GM12878 (cell line): ENCODE measurements around the gene GGN. TPM values are rescaled to one million over a fixed set of nuclear protein-coding genes. Genes with fewer than 3 reads are reported as not detected.

Source experiments
- ATAC-seq: fragments of 200-7000 bp; cut with Tn5 transposase; 3 replicates; pipeline ENCODE4 v1.9.1; 2020; ENCODE audit warnings: mild to moderate bottlenecking, moderate library complexity
- BruUV-seq: library from RNA; stranded (reverse); fragments of 400-500 nt; replicated peaks from 2 replicates; lab custom pipeline; 2021; lab: Mats Ljungman, UMichigan
- CTCF ChIA-PET: fragments of 300-600 bp; sonication (Branson Sonifier 250); formaldehyde crosslinking; extraction: SDS; loops from one replicate; lab custom pipeline; 2021; ENCODE audit warnings: inconsistent platforms; lab: Yijun Ruan, JAX
- POLR2A ChIA-PET: fragments of 350-600 bp; formaldehyde crosslinking; extraction: SDS; loops from one replicate; lab custom pipeline; 2021; ENCODE audit warnings: inconsistent platforms; lab: Charles Lee
- RAD21 ChIA-PET: fragments of 300-600 bp; sonication (Branson Sonifier 250); formaldehyde crosslinking; loops from one replicate; lab custom pipeline; 2023; ENCODE audit warnings: antibody characterized with exemption; ENCODE audit not compliant: unreplicated experiment; lab: Charles Lee
- SMC1A ChIA-PET: fragments of 300-600 bp; sonication (Branson Sonifier 250); formaldehyde crosslinking; loops from one replicate; lab custom pipeline; 2023; ENCODE audit not compliant: unreplicated experiment, uncharacterized antibody; lab: Charles Lee
- DNase-seq: peaks from one replicate; pipeline ENCODE4 v3.0.0-alpha.2; 2011; ENCODE audit warnings: low read depth, low spot score
- FAIRE-seq: peaks from 3 replicates; lab custom pipeline; 2011; peaks lifted over from hg19 to GRCh38; lab: Jason Lieb, UNC
- H2AFZ ChIP-seq: 2 replicates; pipeline ENCODE4 v1.6.0; 2011; ENCODE audit warnings: low read depth, low read length, control low read depth; ENCODE audit not compliant: control insufficient read depth
- H3K27ac ChIP-seq: 2 replicates; pipeline ENCODE4 v1.5.1; 2011; ENCODE audit warnings: control low read depth; ENCODE audit not compliant: control insufficient read depth, insufficient read depth
- H3K27me3 ChIP-seq, 2 experiments: replicated peaks in 1 of 2; 2 replicates each; pipeline versions ENCODE4 v1.6.0 to v1.6.1; 2011; ENCODE audit warnings: low read length in 1 of 2; ENCODE audit not compliant: control insufficient read depth in 2 of 2, insufficient read depth in 2 of 2
- H3K36me3 ChIP-seq, 2 experiments: 2 replicates each; pipeline ENCODE4 v1.5.1; 2011; ENCODE audit warnings: low read length in 1 of 2; ENCODE audit not compliant: control insufficient read depth in 2 of 2, insufficient read depth in 2 of 2
- H3K4me1 ChIP-seq: 2 replicates; pipeline ENCODE4 v1.6.1; 2011; ENCODE audit warnings: mild to moderate bottlenecking, low read length, moderate library complexity, mixed read lengths; ENCODE audit not compliant: control insufficient read depth, insufficient read depth
- H3K4me2 ChIP-seq: 2 replicates; pipeline ENCODE4 v1.6.0; 2011; ENCODE audit warnings: control low read depth; ENCODE audit not compliant: control insufficient read depth, insufficient read depth
- H3K4me3 ChIP-seq: fragments of 200-600 bp; sonication (generic); 2 replicates; pipeline ENCODE4 v1.5.1; 2016
- H3K79me2 ChIP-seq: 2 replicates; pipeline ENCODE4 v1.6.0; 2011; ENCODE audit warnings: low read length; ENCODE audit not compliant: control insufficient read depth, insufficient read depth
- H3K9ac ChIP-seq: 2 replicates; pipeline ENCODE4 v1.8.0; 2011; ENCODE audit warnings: low read length, control low read depth, mixed read lengths; ENCODE audit not compliant: control insufficient read depth, insufficient read depth
- H3K9me3 ChIP-seq: replicated peaks from 3 replicates; pipeline ENCODE4 v1.5.1; 2011; ENCODE audit warnings: mild to moderate bottlenecking, low read length; ENCODE audit not compliant: control insufficient read depth, insufficient read depth
- H4K20me1 ChIP-seq: 2 replicates; pipeline ENCODE4 v1.6.0; 2011; ENCODE audit not compliant: control insufficient read depth, insufficient read depth
- BMI1 ChIP-seq: fragments of 450-650 bp; IDR thresholded peaks from 2 replicates; pipeline ENCODE4 v1.6.1; 2016; ENCODE audit warnings: mild to moderate bottlenecking, moderate library complexity, borderline replicate concordance
- DPF2 ChIP-seq: fragments of 450-650 bp; IDR thresholded peaks from 2 replicates; pipeline ENCODE4 v1.6.1; 2017; ENCODE audit warnings: mild to moderate bottlenecking
- EGR1 ChIP-seq, 2 experiments: IDR thresholded peaks; 1 replicate in 1 of 2; 2 replicates in 1 of 2; pipeline ENCODE4 v1.6.1; 2011 to 2012; ENCODE audit warnings: low read depth in 2 of 2, low read length in 2 of 2, borderline replicate concordance in 1 of 2, mild to moderate bottlenecking in 1 of 2, moderate library complexity in 1 of 2
- MYB ChIP-seq: fragments of 150-350 bp; IDR thresholded peaks from 2 replicates; pipeline ENCODE4 v1.6.1; 2014; ENCODE audit warnings: mild to moderate bottlenecking, low read depth, low read length, borderline replicate concordance
- NR2C2 ChIP-seq: IDR thresholded peaks from 2 replicates; pipeline ENCODE4 v1.6.1; 2011; ENCODE audit warnings: borderline replicate concordance, low read depth; ENCODE audit not compliant: control insufficient read depth, insufficient read length
- NR2F1 ChIP-seq: fragments of 450-650 bp; conservative IDR thresholded peaks from 2 replicates; pipeline ENCODE4 v1.6.1; 2017; ENCODE audit warnings: mild to moderate bottlenecking
- SMARCA5 ChIP-seq: fragments of 450-650 bp; IDR thresholded peaks from 2 replicates; pipeline ENCODE4 v1.6.1; 2017; ENCODE audit warnings: mild to moderate bottlenecking
- SMC3 ChIP-seq: IDR thresholded peaks from 2 replicates; pipeline ENCODE4 v1.6.1; 2011; ENCODE audit warnings: low read length, improper control_type of control experiment, borderline replicate concordance
- STAT1 ChIP-seq: fragments of 450-650 bp; conservative IDR thresholded peaks from 2 replicates; pipeline ENCODE4 v1.6.1; 2014; ENCODE audit warnings: antibody characterized with exemption, mild to moderate bottlenecking
- SUPT20H ChIP-seq: IDR thresholded peaks from 2 replicates; pipeline ENCODE4 v1.6.1; 2011; ENCODE audit warnings: low read depth, mild to moderate bottlenecking, low read length, moderate library complexity, borderline replicate concordance; ENCODE audit not compliant: control insufficient read depth
- TARDBP ChIP-seq: IDR thresholded peaks from 2 replicates; pipeline ENCODE4 v1.6.1; 2016; ENCODE audit warnings: borderline replicate concordance
- ZNF207 ChIP-seq: fragments of 450-650 bp; IDR thresholded peaks from 2 replicates; pipeline ENCODE4 v1.6.1; 2014; ENCODE audit warnings: antibody characterized with exemption, mild to moderate bottlenecking, borderline replicate concordance
- ZNF24 ChIP-seq: fragments of 450-650 bp; IDR thresholded peaks from 2 replicates; pipeline ENCODE4 v1.6.1; 2017; ENCODE audit warnings: antibody characterized with exemption, mild to moderate bottlenecking
- ZNF384 ChIP-seq: IDR thresholded peaks from 2 replicates; pipeline ENCODE4 v1.6.1; 2012; ENCODE audit warnings: low read depth, mild to moderate bottlenecking, low read length, improper control_type of control experiment, borderline replicate concordance
- WGBS: methylation state at CpG from one replicate; pipeline ENCODE4 v1.1.6; 2016; ENCODE audit warnings: low lambda C conversion rate; ENCODE audit not compliant: insufficient replicate concordance, insufficient coverage; ENCODE audit errors: missing lambda C conversion rate; 5-methylcytosine and 5-hydroxymethylcytosine counted together
- in situ Hi-C: fragments of 300-500 bp; cut with MboI; formaldehyde crosslinking; loops from 9 replicates; pipeline ENCODE4 v1.14.3; 2018; ENCODE audit warnings: mixed read lengths
- intact Hi-C: fragments of 100-400 bp; cut with micrococcal nuclease; formaldehyde crosslinking; loops from one replicate; pipeline ENCODE4 v1.14.2; 2022; ENCODE audit not compliant: unreplicated experiment
- polyA plus RNA-seq, 11 experiments: library from polyadenylated mRNA; depleted of rRNA in 4 of 11; unstranded in 6 of 11; stranded (reverse) in 5 of 11; fragments of >200 nt; fragmentation: Nextera tagmentation in 4 of 11; fragmentation: Illumina TruSeq in 1 of 11; extraction: Ambion mirVana in 4 of 11; extraction: Trizol in 1 of 11; gene quantifications; 1 replicate in 1 of 11; 2 replicates in 10 of 11; pipeline versions ENCODE4 v1.2.1 to v1.2.3, GENCODE V29; 2011 to 2016; ENCODE audit warnings: inconsistent platforms in 2 of 11, missing spikeins in 2 of 11, low read depth in 1 of 11
- total RNA-seq, 4 experiments: library from RNA; depleted of rRNA in 3 of 4; stranded (reverse); fragments of >200 nt in 3 of 4; fragmentation: Illumina TruSeq in 1 of 4; extraction: Trizol in 1 of 4; gene quantifications; 2 replicates each; pipeline versions ENCODE4 v1.2.1 to v1.2.3, GENCODE V29; 2013 to 2021
- TF ChIP-seq, protein P1 (sequence below): IDR thresholded peaks from 2 replicates; pipeline ENCODE4 v1.6.1; 2011; ENCODE audit warnings: mild to moderate bottlenecking, low read depth, low read length, moderate library complexity; ENCODE audit not compliant: insufficient replicate concordance
- TF ChIP-seq, protein P2 (sequence below): IDR thresholded peaks from 2 replicates; pipeline ENCODE4 v1.6.1; 2012; ENCODE audit warnings: low read depth, low read length, improper control_type of control experiment
- TF ChIP-seq, protein P3 (sequence below): fragments of 450-650 bp; IDR thresholded peaks from 2 replicates; pipeline ENCODE4 v1.6.1; 2017; ENCODE audit warnings: mild to moderate bottlenecking, moderate library complexity

Gene GGN
- total and polyA plus RNA-seq, 10 of the 15 experiments (the other 5 are each of a cell fraction or from before 2014, with no cell fraction given): not detected

DNA sequence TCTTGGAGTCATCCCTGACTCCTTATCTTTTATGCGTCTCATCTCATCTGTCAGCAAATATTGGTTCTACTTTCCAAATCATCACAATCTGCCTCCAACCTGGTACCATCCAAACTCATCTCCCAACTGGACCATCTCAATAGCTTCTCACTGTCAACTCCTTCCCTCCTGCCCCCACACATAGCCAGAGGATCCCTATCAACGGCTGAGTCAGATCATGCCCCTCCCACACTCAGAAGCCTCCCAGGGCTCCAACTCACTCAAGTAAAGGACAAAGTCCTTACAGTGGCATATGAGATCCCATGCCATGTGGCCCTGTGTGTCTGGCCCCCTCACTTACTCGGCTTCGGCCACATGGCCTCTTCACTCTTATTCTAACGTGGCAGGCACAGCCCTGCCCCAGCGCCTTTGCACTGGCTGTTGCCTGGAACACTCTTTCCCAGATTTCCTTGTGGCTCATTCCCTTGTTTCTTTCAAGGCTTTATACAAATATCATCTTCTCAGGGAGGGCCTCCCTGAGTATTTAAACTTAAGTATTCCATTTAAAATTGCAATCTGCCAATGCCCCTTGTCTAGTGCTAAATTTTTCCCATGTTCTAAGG lies 5.0 kb upstream of the GGN start:
- no peaks in the 10 kb centered on the region; the same call in 1 of the 2 replicates for H4K20me1 ChIP-seq
- peaks cover 2 to 5% of the 10 kb centered on the region in 2 experiments; a peak in 3 of 4 replicates for H3K27me3 ChIP-seq
- ChIA-PET RAD21 (no interaction called here), POLR2A (interaction anchor here (0.7 kb wide), 1 partner anchor 70 kb away, joined by 10 read pairs; no protein-coding TSS in a partner anchor), CTCF (interaction anchor here (1.0 kb wide), 1 partner anchor 10 kb away, joined by 5 read pairs; the partner anchor contains the start of gene FAM98C), SMC1A (no interaction called here)
- no peak for FAIRE-seq
- H3K79me2 ChIP-seq: no peaks in the 10 kb centered on the region
- DNase-seq: no peak
- no peak overlapping the region for H3K4me2 ChIP-seq
- no peak for ATAC-seq
- H3K4me1 ChIP-seq: peaks cover 5% of the 10 kb centered on the region; the same call in 1 of the 2 replicates
- H3K4me3 ChIP-seq: no peak overlapping the region
- H3K9me3 ChIP-seq: no peaks in the 10 kb centered on the region
- 61% methylated on average over 6 of the region's 6 CpGs for WGBS
- no peak overlapping the region for H2AFZ ChIP-seq
- intact Hi-C loops (no loop called here), in situ Hi-C loops (no loop called here)
- no peak overlapping the region for H3K9ac ChIP-seq
- H3K27ac ChIP-seq: no peak overlapping the region
- TF ChIP-seq ZNF384: no peak
- TF ChIP-seq, protein P1, sequence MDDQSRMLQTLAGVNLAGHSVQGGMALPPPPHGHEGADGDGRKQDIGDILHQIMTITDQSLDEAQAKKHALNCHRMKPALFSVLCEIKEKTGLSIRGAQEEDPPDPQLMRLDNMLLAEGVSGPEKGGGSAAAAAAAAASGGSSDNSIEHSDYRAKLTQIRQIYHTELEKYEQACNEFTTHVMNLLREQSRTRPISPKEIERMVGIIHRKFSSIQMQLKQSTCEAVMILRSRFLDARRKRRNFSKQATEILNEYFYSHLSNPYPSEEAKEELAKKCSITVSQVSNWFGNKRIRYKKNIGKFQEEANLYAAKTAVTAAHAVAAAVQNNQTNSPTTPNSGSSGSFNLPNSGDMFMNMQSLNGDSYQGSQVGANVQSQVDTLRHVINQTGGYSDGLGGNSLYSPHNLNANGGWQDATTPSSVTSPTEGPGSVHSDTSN: no peak
- TF ChIP-seq, protein P2, sequence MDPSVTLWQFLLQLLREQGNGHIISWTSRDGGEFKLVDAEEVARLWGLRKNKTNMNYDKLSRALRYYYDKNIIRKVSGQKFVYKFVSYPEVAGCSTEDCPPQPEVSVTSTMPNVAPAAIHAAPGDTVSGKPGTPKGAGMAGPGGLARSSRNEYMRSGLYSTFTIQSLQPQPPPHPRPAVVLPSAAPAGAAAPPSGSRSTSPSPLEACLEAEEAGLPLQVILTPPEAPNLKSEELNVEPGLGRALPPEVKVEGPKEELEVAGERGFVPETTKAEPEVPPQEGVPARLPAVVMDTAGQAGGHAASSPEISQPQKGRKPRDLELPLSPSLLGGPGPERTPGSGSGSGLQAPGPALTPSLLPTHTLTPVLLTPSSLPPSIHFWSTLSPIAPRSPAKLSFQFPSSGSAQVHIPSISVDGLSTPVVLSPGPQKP: no peak
- TF ChIP-seq SUPT20H: no peak
- TF ChIP-seq ZNF24: no peak
- TF ChIP-seq NR2C2: no peak
- TF ChIP-seq BMI1: no peak
- TF ChIP-seq NR2F1: no peak
- TF ChIP-seq SMARCA5: no peak
- TF ChIP-seq, protein P3, sequence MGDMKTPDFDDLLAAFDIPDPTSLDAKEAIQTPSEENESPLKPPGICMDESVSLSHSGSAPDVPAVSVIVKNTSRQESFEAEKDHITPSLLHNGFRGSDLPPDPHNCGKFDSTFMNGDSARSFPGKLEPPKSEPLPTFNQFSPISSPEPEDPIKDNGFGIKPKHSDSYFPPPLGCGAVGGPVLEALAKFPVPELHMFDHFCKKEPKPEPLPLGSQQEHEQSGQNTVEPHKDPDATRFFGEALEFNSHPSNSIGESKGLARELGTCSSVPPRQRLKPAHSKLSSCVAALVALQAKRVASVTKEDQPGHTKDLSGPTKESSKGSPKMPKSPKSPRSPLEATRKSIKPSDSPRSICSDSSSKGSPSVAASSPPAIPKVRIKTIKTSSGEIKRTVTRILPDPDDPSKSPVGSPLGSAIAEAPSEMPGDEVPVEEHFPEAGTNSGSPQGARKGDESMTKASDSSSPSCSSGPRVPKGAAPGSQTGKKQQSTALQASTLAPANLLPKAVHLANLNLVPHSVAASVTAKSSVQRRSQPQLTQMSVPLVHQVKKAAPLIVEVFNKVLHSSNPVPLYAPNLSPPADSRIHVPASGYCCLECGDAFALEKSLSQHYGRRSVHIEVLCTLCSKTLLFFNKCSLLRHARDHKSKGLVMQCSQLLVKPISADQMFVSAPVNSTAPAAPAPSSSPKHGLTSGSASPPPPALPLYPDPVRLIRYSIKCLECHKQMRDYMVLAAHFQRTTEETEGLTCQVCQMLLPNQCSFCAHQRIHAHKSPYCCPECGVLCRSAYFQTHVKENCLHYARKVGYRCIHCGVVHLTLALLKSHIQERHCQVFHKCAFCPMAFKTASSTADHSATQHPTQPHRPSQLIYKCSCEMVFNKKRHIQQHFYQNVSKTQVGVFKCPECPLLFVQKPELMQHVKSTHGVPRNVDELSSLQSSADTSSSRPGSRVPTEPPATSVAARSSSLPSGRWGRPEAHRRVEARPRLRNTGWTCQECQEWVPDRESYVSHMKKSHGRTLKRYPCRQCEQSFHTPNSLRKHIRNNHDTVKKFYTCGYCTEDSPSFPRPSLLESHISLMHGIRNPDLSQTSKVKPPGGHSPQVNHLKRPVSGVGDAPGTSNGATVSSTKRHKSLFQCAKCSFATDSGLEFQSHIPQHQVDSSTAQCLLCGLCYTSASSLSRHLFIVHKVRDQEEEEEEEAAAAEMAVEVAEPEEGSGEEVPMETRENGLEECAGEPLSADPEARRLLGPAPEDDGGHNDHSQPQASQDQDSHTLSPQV: no peak
- no peak for TF ChIP-seq STAT1
- no peak for TF ChIP-seq TARDBP
- no peak for TF ChIP-seq DPF2
- TF ChIP-seq MYB: no peak
- no peak for TF ChIP-seq ZNF207
- no peak for TF ChIP-seq EGR1 (IDR thresholded peaks at IDR 0.05; ENCODE audit: borderline replicate concordance in 1 of 2, low read depth in 2 of 2, low read length in 2 of 2)
- TF ChIP-seq SMC3: no peak
- no peaks in the 10 kb centered on the region for H3K36me3 ChIP-seq
- no TSS peak for BruUV-seq
